ENCODE data around the gene EDEM2. TPM values are rescaled to one million over a fixed set of nuclear protein-coding genes. Genes with fewer than 3 reads are reported as not detected.

EDEM2 gene
- total and polyA plus RNA-seq, 2 of the 13 experiments (the other 11 are each of a cell fraction or from before 2014, with no cell fraction given), result 33.1 to 46.9 TPM

- TF ChIP-seq BCLAF1 (IDR thresholded peaks at IDR 0.05) (no peak), ZNF34 (CRISPR knock-in tag; IDR thresholded peaks at IDR 0.05; ENCODE audit: borderline replicate concordance) (no peak; the same call in 1 of the 2 replicates), FLYWCH1 (CRISPR knock-in tag; IDR thresholded peaks at IDR 0.05) (no peak; the same call in 1 of the 2 replicates), THAP8 (CRISPR knock-in tag; IDR thresholded peaks at IDR 0.05; ENCODE audit: borderline replicate concordance) (0 out of 2 replicates have a peak, but pooled peaks have one; percentile 53), ZNF274 (CRISPR knock-in tag; IDR thresholded peaks at IDR 0.05) (peak; percentile 90), ZC3H13 (CRISPR knock-in tag; IDR thresholded peaks at IDR 0.05) (peak; percentile 84; the same call in 1 of the 2 replicates), MAFF (IDR thresholded peaks at IDR 0.05; ENCODE audit: low read depth, low read length) (no peak), ZEB1 (IDR thresholded peaks at IDR 0.05; ENCODE audit: insufficient replicate concordance, low read depth) (no peak), ZNF335 (CRISPR knock-in tag; IDR thresholded peaks at IDR 0.05) (peak; percentile 86; the same call in 1 of the 2 replicates), ZNF275 (CRISPR knock-in tag; IDR thresholded peaks at IDR 0.05; ENCODE audit: borderline replicate concordance) (no peak), SRY (CRISPR knock-in tag; IDR thresholded peaks at IDR 0.05) (peak; percentile 93), ZNF558 (CRISPR knock-in tag; IDR thresholded peaks at IDR 0.05; ENCODE audit: borderline replicate concordance) (peak; percentile 71; the same call in 1 of the 2 replicates), MIER3 (CRISPR knock-in tag; IDR thresholded peaks at IDR 0.05; ENCODE audit: borderline replicate concordance) (peak; percentile 90; the same call in 1 of the 2 replicates), PHF8 (CRISPR knock-in tag; IDR thresholded peaks at IDR 0.05) (peak; percentile 96)
- TF ChIP-seq, protein P1, sequence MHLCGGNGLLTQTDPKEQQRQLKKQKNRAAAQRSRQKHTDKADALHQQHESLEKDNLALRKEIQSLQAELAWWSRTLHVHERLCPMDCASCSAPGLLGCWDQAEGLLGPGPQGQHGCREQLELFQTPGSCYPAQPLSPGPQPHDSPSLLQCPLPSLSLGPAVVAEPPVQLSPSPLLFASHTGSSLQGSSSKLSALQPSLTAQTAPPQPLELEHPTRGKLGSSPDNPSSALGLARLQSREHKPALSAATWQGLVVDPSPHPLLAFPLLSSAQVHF (CRISPR knock-in tag; IDR thresholded peaks at IDR 0.05), result peak; percentile 89; the same call in 1 of the 2 replicates
- TF ChIP-seq, protein P2, sequence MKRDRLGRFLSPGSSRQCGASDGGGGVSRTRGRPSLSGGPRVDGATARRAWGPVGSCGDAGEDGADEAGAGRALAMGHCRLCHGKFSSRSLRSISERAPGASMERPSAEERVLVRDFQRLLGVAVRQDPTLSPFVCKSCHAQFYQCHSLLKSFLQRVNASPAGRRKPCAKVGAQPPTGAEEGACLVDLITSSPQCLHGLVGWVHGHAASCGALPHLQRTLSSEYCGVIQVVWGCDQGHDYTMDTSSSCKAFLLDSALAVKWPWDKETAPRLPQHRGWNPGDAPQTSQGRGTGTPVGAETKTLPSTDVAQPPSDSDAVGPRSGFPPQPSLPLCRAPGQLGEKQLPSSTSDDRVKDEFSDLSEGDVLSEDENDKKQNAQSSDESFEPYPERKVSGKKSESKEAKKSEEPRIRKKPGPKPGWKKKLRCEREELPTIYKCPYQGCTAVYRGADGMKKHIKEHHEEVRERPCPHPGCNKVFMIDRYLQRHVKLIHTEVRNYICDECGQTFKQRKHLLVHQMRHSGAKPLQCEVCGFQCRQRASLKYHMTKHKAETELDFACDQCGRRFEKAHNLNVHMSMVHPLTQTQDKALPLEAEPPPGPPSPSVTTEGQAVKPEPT (CRISPR knock-in tag; IDR thresholded peaks at IDR 0.05; ENCODE audit: low read depth), result peak; percentile 93
- TF ChIP-seq, protein P3, sequence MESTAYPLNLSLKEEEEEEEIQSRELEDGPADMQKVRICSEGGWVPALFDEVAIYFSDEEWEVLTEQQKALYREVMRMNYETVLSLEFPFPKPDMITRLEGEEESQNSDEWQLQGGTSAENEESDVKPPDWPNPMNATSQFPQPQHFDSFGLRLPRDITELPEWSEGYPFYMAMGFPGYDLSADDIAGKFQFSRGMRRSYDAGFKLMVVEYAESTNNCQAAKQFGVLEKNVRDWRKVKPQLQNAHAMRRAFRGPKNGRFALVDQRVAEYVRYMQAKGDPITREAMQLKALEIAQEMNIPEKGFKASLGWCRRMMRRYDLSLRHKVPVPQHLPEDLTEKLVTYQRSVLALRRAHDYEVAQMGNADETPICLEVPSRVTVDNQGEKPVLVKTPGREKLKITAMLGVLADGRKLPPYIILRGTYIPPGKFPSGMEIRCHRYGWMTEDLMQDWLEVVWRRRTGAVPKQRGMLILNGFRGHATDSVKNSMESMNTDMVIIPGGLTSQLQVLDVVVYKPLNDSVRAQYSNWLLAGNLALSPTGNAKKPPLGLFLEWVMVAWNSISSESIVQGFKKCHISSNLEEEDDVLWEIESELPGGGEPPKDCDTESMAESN (CRISPR knock-in tag; conservative IDR thresholded peaks at IDR 0.05), result peak; percentile 91
These were observed 27.5 kb upstream of the EDEM2 start (continued) for GRCh38 chr20:35174458-35175216.

Data from HepG2 (cell line).